ENCODE data around the gene DCHS2.

GRCh38 chr4:154349829-154350228 lies 141.8 kb downstream of the DCHS2 start:
- TF ChIP-seq CTCF (conservative IDR thresholded peaks at IDR 0.05; ENCODE audit: low read depth in 2 of 2) (peak; percentile 55 to 60), EZH2 (IDR thresholded peaks at IDR 0.05; ENCODE audit: low read depth, unreplicated experiment) (no peak)

Measured in GM23338 (cell line).